ENCODE measurements around the gene SLC48A1. TPM values are rescaled to one million over a fixed set of nuclear protein-coding genes. Genes with fewer than 3 reads are reported as not detected.

The SLC48A1 gene
- total and polyA plus RNA-seq, 2 donors (not counting 1 experiment from before 2014, with no cell fraction given), result 9.0 to 18.7 TPM

- no peaks in the 10 kb centered on the region for H3K79me2 ChIP-seq (ENCODE audit: control insufficient read depth, insufficient read depth, low read length)
- H4K20me1 ChIP-seq (ENCODE audit: control insufficient read depth, extremely low read depth, insufficient read depth, low read length), result no peaks in the 10 kb centered on the region
- no peak overlapping the region for H3K4me2 ChIP-seq (ENCODE audit: extremely low read depth, insufficient read depth, low read length)
- H3K4me1 ChIP-seq (ENCODE audit: control insufficient read depth, extremely low read depth, insufficient read depth, low read length), result no peaks in the 10 kb centered on the region
- no peak overlapping the region for H2AFZ ChIP-seq (ENCODE audit: low read length)
- no peaks in the 10 kb centered on the region for H3K36me3 ChIP-seq (ENCODE audit: control insufficient read depth, insufficient read depth, low read length)
- H3K27me3 ChIP-seq (ENCODE audit: control insufficient read depth, insufficient read depth, low read length), result peaks cover 5% of the 10 kb centered on the region
- H3K4me3 ChIP-seq (replicated peaks in 1 of 4; ENCODE audit: control extremely low read depth in 1 of 4, insufficient read depth in 1 of 4, low read depth in 3 of 4, low read length in 4 of 4), result no peak overlapping the region
- no peak overlapping the region for H3K9ac ChIP-seq (ENCODE audit: insufficient read depth, low read length)
- no peak for DNase-seq (ENCODE audit: low read depth in 2 of 2)
- TF ChIP-seq EZH2 (IDR thresholded peaks at IDR 0.05; ENCODE audit: low read length, missing control alignments), result no peak
- TF ChIP-seq, protein P1, sequence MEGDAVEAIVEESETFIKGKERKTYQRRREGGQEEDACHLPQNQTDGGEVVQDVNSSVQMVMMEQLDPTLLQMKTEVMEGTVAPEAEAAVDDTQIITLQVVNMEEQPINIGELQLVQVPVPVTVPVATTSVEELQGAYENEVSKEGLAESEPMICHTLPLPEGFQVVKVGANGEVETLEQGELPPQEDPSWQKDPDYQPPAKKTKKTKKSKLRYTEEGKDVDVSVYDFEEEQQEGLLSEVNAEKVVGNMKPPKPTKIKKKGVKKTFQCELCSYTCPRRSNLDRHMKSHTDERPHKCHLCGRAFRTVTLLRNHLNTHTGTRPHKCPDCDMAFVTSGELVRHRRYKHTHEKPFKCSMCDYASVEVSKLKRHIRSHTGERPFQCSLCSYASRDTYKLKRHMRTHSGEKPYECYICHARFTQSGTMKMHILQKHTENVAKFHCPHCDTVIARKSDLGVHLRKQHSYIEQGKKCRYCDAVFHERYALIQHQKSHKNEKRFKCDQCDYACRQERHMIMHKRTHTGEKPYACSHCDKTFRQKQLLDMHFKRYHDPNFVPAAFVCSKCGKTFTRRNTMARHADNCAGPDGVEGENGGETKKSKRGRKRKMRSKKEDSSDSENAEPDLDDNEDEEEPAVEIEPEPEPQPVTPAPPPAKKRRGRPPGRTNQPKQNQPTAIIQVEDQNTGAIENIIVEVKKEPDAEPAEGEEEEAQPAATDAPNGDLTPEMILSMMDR (conservative IDR thresholded peaks at IDR 0.05 in 1 of 2, IDR thresholded peaks at IDR 0.05 in 1 of 2; ENCODE audit: low read depth in 1 of 2, low read length in 2 of 2), result no peak
- H3K27ac ChIP-seq (ENCODE audit: insufficient read depth, low read length), result no peak overlapping the region
- H3K9me3 ChIP-seq (ENCODE audit: control insufficient read depth, insufficient read depth, low read depth, low read length), result no peaks in the 10 kb centered on the region
Observed at GRCh38 chr12:47743311-47743860, 29.7 kb upstream of the SLC48A1 start.

GRCh38 chr12:47744005-47744651, 28.9 kb upstream of the SLC48A1 start:
- no peak for TF ChIP-seq EZH2 (IDR thresholded peaks at IDR 0.05; ENCODE audit: low read length, missing control alignments)
- TF ChIP-seq, protein P1 (conservative IDR thresholded peaks at IDR 0.05 in 1 of 2, IDR thresholded peaks at IDR 0.05 in 1 of 2; ENCODE audit: low read depth in 1 of 2, low read length in 2 of 2), result peak in 1 of 2 donors; percentile 27
- H3K27me3 ChIP-seq (ENCODE audit: control insufficient read depth, insufficient read depth, low read length), result peaks cover 5% of the 10 kb centered on the region

GRCh38 chr12:47744778-47745436, 28.1 kb upstream of the SLC48A1 start:
- no peak overlapping the region for H3K27ac ChIP-seq (ENCODE audit: insufficient read depth, low read length)
- no peak overlapping the region for H3K4me2 ChIP-seq (ENCODE audit: extremely low read depth, insufficient read depth, low read length)
- no peaks in the 10 kb centered on the region for H4K20me1 ChIP-seq (ENCODE audit: control insufficient read depth, extremely low read depth, insufficient read depth, low read length)
- no peak for DNase-seq (ENCODE audit: low read depth in 2 of 2)
- H3K27me3 ChIP-seq (ENCODE audit: control insufficient read depth, insufficient read depth, low read length), result peaks cover 5% of the 10 kb centered on the region
- H2AFZ ChIP-seq (ENCODE audit: low read length), result no peak overlapping the region
- TF ChIP-seq EZH2 (IDR thresholded peaks at IDR 0.05; ENCODE audit: low read length, missing control alignments), result no peak
- TF ChIP-seq, protein P1 (conservative IDR thresholded peaks at IDR 0.05 in 1 of 2, IDR thresholded peaks at IDR 0.05 in 1 of 2; ENCODE audit: low read depth in 1 of 2, low read length in 2 of 2), result no peak
- H3K9me3 ChIP-seq (ENCODE audit: control insufficient read depth, insufficient read depth, low read depth, low read length), result no peaks in the 10 kb centered on the region
- H3K9ac ChIP-seq (ENCODE audit: insufficient read depth, low read length), result no peak overlapping the region
- H3K4me1 ChIP-seq (ENCODE audit: control insufficient read depth, extremely low read depth, insufficient read depth, low read length), result no peaks in the 10 kb centered on the region
- no peaks in the 10 kb centered on the region for H3K79me2 ChIP-seq (ENCODE audit: control insufficient read depth, insufficient read depth, low read length)
- no peaks in the 10 kb centered on the region for H3K36me3 ChIP-seq (ENCODE audit: control insufficient read depth, insufficient read depth, low read length)
- H3K4me3 ChIP-seq (replicated peaks in 1 of 4; ENCODE audit: control extremely low read depth in 1 of 4, insufficient read depth in 1 of 4, low read depth in 3 of 4, low read length in 4 of 4), result no peak overlapping the region

More at GRCh38 chr12:47744005-47744651, 28.9 kb upstream of the SLC48A1 start:
- H3K4me1 ChIP-seq (ENCODE audit: control insufficient read depth, extremely low read depth, insufficient read depth, low read length), result no peaks in the 10 kb centered on the region
- no peaks in the 10 kb centered on the region for H3K9me3 ChIP-seq (ENCODE audit: control insufficient read depth, insufficient read depth, low read depth, low read length)
- H3K4me3 ChIP-seq (replicated peaks in 1 of 4; ENCODE audit: control extremely low read depth in 1 of 4, insufficient read depth in 1 of 4, low read depth in 3 of 4, low read length in 4 of 4), result no peak overlapping the region
- no peak for DNase-seq (ENCODE audit: low read depth in 2 of 2)
- no peak overlapping the region for H3K4me2 ChIP-seq (ENCODE audit: extremely low read depth, insufficient read depth, low read length)
- no peaks in the 10 kb centered on the region for H4K20me1 ChIP-seq (ENCODE audit: control insufficient read depth, extremely low read depth, insufficient read depth, low read length)
- H3K27ac ChIP-seq (ENCODE audit: insufficient read depth, low read length), result no peak overlapping the region
- H3K36me3 ChIP-seq (ENCODE audit: control insufficient read depth, insufficient read depth, low read length), result no peaks in the 10 kb centered on the region
- no peak overlapping the region for H2AFZ ChIP-seq (ENCODE audit: low read length)
- H3K79me2 ChIP-seq (ENCODE audit: control insufficient read depth, insufficient read depth, low read length), result no peaks in the 10 kb centered on the region
- H3K9ac ChIP-seq (ENCODE audit: insufficient read depth, low read length), result no peak overlapping the region
